ENCODE measurements around the gene OPCML. TPM values are rescaled to one million over a fixed set of nuclear protein-coding genes. Genes with fewer than 3 reads are reported as not detected.

OPCML gene
- polyA plus RNA-seq, 1 donor from 2014 or later = 11.6 TPM

DNA sequence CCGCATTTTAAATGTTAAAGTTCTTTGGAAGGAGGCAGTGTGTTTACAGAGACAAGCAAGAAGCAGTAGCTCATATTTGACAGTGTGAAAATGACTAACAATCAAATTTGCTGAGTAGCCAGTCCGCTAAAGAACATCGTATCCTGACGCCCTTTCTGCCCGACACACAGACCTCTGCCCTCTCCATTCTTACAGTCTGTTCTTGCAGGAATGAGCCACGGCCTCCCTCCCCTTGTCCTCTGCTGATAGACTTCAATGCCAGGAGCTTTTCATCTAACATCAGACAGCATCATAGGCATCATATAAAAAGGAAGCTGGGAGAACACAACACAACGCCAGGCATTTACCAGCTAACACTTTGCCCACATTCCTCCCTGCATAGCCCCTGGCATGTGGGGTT is 486.0 kb downstream of the OPCML start:
- H3K27me3 ChIP-seq (ENCODE audit: insufficient read depth, low read depth, low read length) = no peaks in the 10 kb centered on the region
- no peak for TF ChIP-seq EP300 (conservative IDR thresholded peaks at IDR 0.05; ENCODE audit: poor library complexity, severe bottlenecking)
- TF ChIP-seq RAD21 (conservative IDR thresholded peaks at IDR 0.05) = no peak
- TF ChIP-seq SMC3 (conservative IDR thresholded peaks at IDR 0.05; ENCODE audit: poor library complexity) = no peak
- no peak for TF ChIP-seq EZH2 (IDR thresholded peaks at IDR 0.05; ENCODE audit: borderline replicate concordance, insufficient read depth, low read length, poor library complexity, severe bottlenecking)
- TF ChIP-seq POLR2AphosphoS5 (IDR thresholded peaks at IDR 0.05) = no peak
- no peak for TF ChIP-seq TAF1 (IDR thresholded peaks at IDR 0.05; ENCODE audit: low read depth)
- H3K36me3 ChIP-seq (ENCODE audit: insufficient read depth, low read length) = no peaks in the 10 kb centered on the region
- H3F3A ChIP-seq (ENCODE audit: insufficient read depth, low read length, poor library complexity, severe bottlenecking) = no peaks in the 10 kb centered on the region
- H3K4me3 ChIP-seq (ENCODE audit: low read length) = no peak overlapping the region
- H2AFZ ChIP-seq (ENCODE audit: low read depth, low read length) = no peak overlapping the region
- no peaks in the 10 kb centered on the region for H3K9me3 ChIP-seq (ENCODE audit: low read length)
- H4K20me1 ChIP-seq (ENCODE audit: insufficient read depth) = no peaks in the 10 kb centered on the region
- H3K27ac ChIP-seq (ENCODE audit: low read length) = no peak overlapping the region
- H3K4me2 ChIP-seq (ENCODE audit: low read length) = no peak overlapping the region
- no peaks in the 10 kb centered on the region for H3K79me2 ChIP-seq (replicated peaks; ENCODE audit: insufficient read depth, low read length)
- no peaks in the 10 kb centered on the region for H3K9me2 ChIP-seq (ENCODE audit: insufficient read depth, low read length)
- no peak overlapping the region for H3K9ac ChIP-seq (ENCODE audit: low read length)

DNA sequence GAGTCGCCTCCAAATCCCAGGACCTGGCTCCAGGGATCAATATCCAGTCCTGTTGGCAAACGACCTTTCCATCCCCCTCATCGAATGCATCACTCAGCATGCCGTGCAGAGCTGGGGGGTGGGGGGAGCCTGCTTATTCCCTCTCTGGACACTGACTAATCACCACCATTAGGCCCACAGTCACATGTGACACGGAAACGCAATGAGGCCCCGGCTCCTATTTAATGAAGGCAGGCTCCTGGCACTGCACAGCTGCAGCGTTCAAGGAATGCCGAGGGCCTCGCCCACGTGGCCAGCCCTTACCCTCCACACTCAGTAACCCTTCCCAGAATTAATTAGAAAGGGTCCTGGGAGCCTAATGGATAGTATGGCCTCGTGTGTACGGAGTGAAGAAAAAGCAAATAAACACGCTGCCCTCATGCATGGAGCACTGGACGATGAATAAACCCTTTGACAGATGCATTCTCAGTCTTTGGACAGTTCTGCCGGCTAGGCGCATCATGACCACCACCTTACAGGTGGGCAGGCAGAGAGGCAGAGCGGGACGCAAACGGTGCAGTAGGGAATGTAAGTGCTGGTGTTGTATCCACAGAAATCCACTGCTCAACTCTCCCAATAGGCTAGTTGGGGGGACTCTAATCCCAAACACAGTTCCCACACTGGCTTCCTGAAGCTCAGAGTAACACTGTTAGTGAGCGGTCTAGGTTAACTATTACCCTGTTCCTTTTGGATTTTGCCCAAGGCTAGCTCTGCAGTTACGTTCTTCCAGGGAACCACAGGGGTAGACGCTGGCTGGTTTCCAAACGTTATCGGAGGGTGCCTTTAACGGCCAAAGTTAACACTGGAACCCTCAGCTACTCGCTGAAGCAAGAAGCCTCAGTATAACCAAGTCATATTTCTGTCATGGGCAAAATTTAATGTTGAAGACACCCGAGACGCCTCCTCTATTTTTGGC is 490.1 kb downstream of the OPCML start:
- Histone ChIP-seq H3K27ac (ENCODE audit: low read length) (no peak overlapping the region), H3K4me3 (ENCODE audit: low read length) (no peak overlapping the region)

More for the DNA sequence above, 490.1 kb downstream of the OPCML start:
- H3K4me2 ChIP-seq (ENCODE audit: low read length) = no peak overlapping the region
- H3K36me3 ChIP-seq (ENCODE audit: insufficient read depth, low read length) = no peaks in the 10 kb centered on the region
- TF ChIP-seq RAD21 (conservative IDR thresholded peaks at IDR 0.05) = no peak
- no peak for TF ChIP-seq MXI1 (conservative IDR thresholded peaks at IDR 0.05; ENCODE audit: poor library complexity, severe bottlenecking)
- TF ChIP-seq, protein P1, sequence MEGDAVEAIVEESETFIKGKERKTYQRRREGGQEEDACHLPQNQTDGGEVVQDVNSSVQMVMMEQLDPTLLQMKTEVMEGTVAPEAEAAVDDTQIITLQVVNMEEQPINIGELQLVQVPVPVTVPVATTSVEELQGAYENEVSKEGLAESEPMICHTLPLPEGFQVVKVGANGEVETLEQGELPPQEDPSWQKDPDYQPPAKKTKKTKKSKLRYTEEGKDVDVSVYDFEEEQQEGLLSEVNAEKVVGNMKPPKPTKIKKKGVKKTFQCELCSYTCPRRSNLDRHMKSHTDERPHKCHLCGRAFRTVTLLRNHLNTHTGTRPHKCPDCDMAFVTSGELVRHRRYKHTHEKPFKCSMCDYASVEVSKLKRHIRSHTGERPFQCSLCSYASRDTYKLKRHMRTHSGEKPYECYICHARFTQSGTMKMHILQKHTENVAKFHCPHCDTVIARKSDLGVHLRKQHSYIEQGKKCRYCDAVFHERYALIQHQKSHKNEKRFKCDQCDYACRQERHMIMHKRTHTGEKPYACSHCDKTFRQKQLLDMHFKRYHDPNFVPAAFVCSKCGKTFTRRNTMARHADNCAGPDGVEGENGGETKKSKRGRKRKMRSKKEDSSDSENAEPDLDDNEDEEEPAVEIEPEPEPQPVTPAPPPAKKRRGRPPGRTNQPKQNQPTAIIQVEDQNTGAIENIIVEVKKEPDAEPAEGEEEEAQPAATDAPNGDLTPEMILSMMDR (IDR thresholded peaks at IDR 0.05; ENCODE audit: poor library complexity, severe bottlenecking) = no peak
- TF ChIP-seq TAF1 (IDR thresholded peaks at IDR 0.05; ENCODE audit: low read depth) = no peak
- no peak for TF ChIP-seq SMC3 (conservative IDR thresholded peaks at IDR 0.05; ENCODE audit: poor library complexity)
- TF ChIP-seq EP300 (conservative IDR thresholded peaks at IDR 0.05; ENCODE audit: poor library complexity, severe bottlenecking) = no peak
- TF ChIP-seq, protein P2, sequence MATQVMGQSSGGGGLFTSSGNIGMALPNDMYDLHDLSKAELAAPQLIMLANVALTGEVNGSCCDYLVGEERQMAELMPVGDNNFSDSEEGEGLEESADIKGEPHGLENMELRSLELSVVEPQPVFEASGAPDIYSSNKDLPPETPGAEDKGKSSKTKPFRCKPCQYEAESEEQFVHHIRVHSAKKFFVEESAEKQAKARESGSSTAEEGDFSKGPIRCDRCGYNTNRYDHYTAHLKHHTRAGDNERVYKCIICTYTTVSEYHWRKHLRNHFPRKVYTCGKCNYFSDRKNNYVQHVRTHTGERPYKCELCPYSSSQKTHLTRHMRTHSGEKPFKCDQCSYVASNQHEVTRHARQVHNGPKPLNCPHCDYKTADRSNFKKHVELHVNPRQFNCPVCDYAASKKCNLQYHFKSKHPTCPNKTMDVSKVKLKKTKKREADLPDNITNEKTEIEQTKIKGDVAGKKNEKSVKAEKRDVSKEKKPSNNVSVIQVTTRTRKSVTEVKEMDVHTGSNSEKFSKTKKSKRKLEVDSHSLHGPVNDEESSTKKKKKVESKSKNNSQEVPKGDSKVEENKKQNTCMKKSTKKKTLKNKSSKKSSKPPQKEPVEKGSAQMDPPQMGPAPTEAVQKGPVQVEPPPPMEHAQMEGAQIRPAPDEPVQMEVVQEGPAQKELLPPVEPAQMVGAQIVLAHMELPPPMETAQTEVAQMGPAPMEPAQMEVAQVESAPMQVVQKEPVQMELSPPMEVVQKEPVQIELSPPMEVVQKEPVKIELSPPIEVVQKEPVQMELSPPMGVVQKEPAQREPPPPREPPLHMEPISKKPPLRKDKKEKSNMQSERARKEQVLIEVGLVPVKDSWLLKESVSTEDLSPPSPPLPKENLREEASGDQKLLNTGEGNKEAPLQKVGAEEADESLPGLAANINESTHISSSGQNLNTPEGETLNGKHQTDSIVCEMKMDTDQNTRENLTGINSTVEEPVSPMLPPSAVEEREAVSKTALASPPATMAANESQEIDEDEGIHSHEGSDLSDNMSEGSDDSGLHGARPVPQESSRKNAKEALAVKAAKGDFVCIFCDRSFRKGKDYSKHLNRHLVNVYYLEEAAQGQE (IDR thresholded peaks at IDR 0.05; ENCODE audit: borderline replicate concordance) = no peak
- no peak for TF ChIP-seq POLR2AphosphoS5 (IDR thresholded peaks at IDR 0.05)
- no peak for TF ChIP-seq EZH2 (IDR thresholded peaks at IDR 0.05; ENCODE audit: borderline replicate concordance, insufficient read depth, low read length, poor library complexity, severe bottlenecking)
- H3K79me2 ChIP-seq (replicated peaks; ENCODE audit: insufficient read depth, low read length) = no peaks in the 10 kb centered on the region
- H3K27me3 ChIP-seq (ENCODE audit: insufficient read depth, low read depth, low read length) = no peaks in the 10 kb centered on the region
- no peaks in the 10 kb centered on the region for H4K20me1 ChIP-seq (ENCODE audit: insufficient read depth)
- no peak overlapping the region for H3K9ac ChIP-seq (ENCODE audit: low read length)
- no peaks in the 10 kb centered on the region for H3F3A ChIP-seq (ENCODE audit: insufficient read depth, low read length, poor library complexity, severe bottlenecking)
- no peak overlapping the region for H2AFZ ChIP-seq (ENCODE audit: low read depth, low read length)
- no peaks in the 10 kb centered on the region for H3K9me3 ChIP-seq (ENCODE audit: low read length)
- H3K9me2 ChIP-seq (ENCODE audit: insufficient read depth, low read length) = no peaks in the 10 kb centered on the region
